Activated CD4-positive, alpha-beta T cell treated with anti-CD3 and anti-CD28 coated beads, Interleukin-2, amount 10 ng/mL, durations not matched to agents 24 days and 14 days (primary cell): ENCODE results near the gene DDN. TPM values are rescaled to one million over a fixed set of nuclear protein-coding genes. Genes with fewer than 3 reads are reported as not detected.

Experiments
- DNase-seq: peaks from one replicate; pipeline ENCODE4 v3.0.0; 2022
- H3K27ac Mint-ChIP-seq: one replicate; pipeline ENCODE4 v1.8.0; 2022; ENCODE audit warnings: mild to moderate bottlenecking, mixed read lengths
- H3K27me3 Mint-ChIP-seq: one replicate; pipeline ENCODE4 v1.8.0; 2022; ENCODE audit warnings: mixed read lengths
- H3K36me3 Mint-ChIP-seq: one replicate; pipeline ENCODE4 v1.8.0; 2022; ENCODE audit warnings: low read depth, mild to moderate bottlenecking, mixed read lengths
- H3K4me1 Mint-ChIP-seq: one replicate; pipeline ENCODE4 v1.8.0; 2021; ENCODE audit warnings: mixed read lengths
- H3K4me3 Mint-ChIP-seq: one replicate; pipeline ENCODE4 v1.8.0; 2022; ENCODE audit warnings: mild to moderate bottlenecking, moderate library complexity, mixed read lengths
- H3K9me3 Mint-ChIP-seq: one replicate; pipeline ENCODE4 v1.8.0; 2021; ENCODE audit warnings: mixed read lengths
- intact Hi-C: fragments of 100-400 bp; cut with micrococcal nuclease; formaldehyde crosslinking; loops from one replicate; pipeline ENCODE4 v1.15.1; 2023
- total RNA-seq: library from RNA; stranded (reverse); gene quantifications from 2 replicates; pipeline ENCODE4 v1.2.3, GENCODE V29; 2022

The DDN gene
- total RNA-seq, 1 donor from 2014 or later: 1.4 TPM

DNA sequence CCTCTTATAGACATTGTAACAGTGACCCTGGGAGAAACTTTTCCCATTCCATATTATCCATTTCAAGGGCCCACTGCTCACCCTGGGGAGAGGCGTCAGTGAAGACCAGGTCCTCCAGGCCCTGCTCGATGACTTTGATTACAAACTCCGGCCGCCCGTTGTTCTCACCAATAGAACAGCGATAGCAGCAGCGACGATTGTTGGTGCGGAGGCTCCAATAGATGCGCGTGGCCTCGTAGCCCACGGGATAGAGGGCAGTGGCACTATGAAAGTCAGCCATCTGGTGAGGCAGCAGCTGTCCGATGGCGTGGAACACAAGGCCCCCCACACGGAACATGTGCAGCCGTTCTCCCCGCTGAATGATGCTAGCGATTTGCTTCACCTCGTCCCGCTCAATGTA lies 26.9 kb upstream of the DDN start:
- no peak for DNase-seq
- intact Hi-C loops: no loop called here
- Mint-ChIP-seq H3K27ac (no peak overlapping the region), H3K36me3 (peaks cover 72% of the 10 kb centered on the region), H3K4me1 (no peaks in the 10 kb centered on the region), H3K9me3 (no peaks in the 10 kb centered on the region), H3K4me3 (no peak overlapping the region), H3K27me3 (no peaks in the 10 kb centered on the region)

DNA sequence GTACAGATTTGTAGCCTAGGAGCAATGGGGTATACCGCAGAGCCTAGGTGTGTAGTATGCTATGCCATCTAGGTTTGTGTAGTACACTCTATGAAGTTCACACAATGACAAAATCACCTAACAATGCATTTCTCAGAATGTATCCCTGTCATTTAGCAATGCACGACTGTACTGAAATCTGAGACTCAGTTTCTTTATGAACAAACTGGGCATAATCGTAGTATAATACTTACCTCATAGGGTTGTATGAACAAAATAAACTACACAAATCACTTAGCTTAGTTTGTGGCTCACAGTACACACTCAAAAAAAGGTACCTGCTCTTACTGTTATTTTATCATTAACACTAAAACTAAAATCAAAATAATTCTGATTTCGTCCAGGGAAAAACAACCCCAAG lies 26.3 kb upstream of the DDN start:
- Mint-ChIP-seq H3K27me3 (no peaks in the 10 kb centered on the region), H3K4me1 (no peaks in the 10 kb centered on the region), H3K27ac (no peak overlapping the region), H3K9me3 (no peaks in the 10 kb centered on the region), H3K4me3 (no peak overlapping the region), H3K36me3 (peaks cover 74% of the 10 kb centered on the region)
- intact Hi-C loops: no loop called here
- DNase-seq: no peak

DNA sequence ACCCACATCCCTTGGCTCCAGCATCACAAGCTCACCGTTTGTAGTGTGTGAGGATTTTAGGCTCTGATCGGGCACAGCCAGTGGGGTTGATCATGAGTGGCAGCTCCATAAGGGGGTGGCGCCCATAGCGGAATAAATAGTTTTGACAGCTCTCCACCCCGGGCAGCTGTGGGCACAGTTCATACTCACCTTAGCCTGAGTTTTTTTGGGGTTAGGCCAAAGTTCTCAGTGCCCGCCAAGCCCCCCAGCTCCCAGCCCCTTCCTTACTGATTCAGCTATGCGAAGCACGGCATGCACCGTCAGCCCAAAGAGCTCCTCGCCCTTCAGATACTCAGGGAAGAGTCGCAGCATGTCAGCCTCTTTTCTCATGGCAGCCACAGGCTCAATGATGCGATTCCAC lies 25.4 kb upstream of the DDN start:
- H3K27me3 Mint-ChIP-seq: no peaks in the 10 kb centered on the region
- no peak overlapping the region for H3K27ac Mint-ChIP-seq
- peaks cover 5% of the 10 kb centered on the region for H3K4me1 Mint-ChIP-seq
- no peak overlapping the region for H3K4me3 Mint-ChIP-seq
- intact Hi-C loops: no loop called here
- no peaks in the 10 kb centered on the region for H3K9me3 Mint-ChIP-seq
- no peak for DNase-seq
- H3K36me3 Mint-ChIP-seq: peaks cover 74% of the 10 kb centered on the region

DNA sequence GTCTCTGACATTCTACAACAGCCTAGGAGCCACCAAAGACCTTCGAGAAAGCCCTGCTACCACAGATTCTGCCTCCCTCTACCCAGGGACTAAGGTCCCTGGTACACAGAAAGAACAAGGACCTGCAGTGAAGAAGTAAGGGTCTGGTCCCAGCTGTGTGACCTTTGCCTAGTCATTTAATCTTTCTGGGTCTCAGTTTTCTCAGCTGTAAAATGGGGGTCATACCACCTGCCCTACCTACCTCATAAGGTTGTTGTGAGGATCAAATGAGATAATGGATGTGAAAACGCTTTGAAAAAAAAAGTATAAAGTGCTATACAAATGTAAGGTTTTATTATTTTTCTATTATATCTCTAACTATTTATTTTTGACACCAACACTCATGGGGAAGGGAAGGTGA lies 24.6 kb upstream of the DDN start:
- intact Hi-C loops: no loop called here
- Mint-ChIP-seq H3K4me3 (no peak overlapping the region), H3K27me3 (no peaks in the 10 kb centered on the region), H3K4me1 (peaks cover 10% of the 10 kb centered on the region), H3K36me3 (peaks cover 73% of the 10 kb centered on the region), H3K9me3 (no peaks in the 10 kb centered on the region), H3K27ac (no peak overlapping the region)
- DNase-seq: no peak

DNA sequence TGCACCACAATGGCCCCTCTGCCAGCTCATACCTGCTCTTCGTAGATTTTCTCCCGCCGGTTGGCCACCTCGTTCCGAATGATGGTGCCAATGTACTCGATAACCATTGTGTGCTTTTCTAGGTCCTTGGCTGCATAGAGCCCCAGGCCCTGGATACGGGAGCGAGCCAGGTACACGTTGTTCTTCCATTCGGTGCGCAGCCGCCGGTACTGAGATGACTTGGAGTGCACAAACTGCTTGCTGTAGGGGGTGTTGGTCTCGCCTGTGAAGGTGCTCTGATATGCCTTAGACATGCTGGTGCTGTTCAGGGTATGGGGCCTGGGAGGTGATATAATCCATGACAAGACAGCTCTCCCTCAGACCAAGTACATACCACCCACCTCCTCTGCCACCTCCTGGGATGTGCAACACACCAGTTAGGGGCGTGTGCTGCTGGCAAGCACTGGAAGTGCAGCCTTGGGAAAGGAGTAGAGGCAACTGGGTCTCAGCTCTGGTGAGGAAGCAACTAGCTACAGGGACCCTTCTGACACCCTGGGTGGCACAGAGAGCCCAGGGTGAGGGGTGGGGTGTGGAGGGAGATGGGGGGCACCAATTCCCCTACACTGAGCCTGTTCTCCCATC lies 23.5 kb upstream of the DDN start:
- H3K27me3 Mint-ChIP-seq: no peaks in the 10 kb centered on the region
- intact Hi-C loops: no loop called here
- no peaks in the 10 kb centered on the region for H3K9me3 Mint-ChIP-seq
- DNase-seq: no peak
- H3K4me3 Mint-ChIP-seq: no peak overlapping the region
- peaks cover 14% of the 10 kb centered on the region for H3K4me1 Mint-ChIP-seq
- H3K36me3 Mint-ChIP-seq: peaks cover 67% of the 10 kb centered on the region
- H3K27ac Mint-ChIP-seq: peak overlapping the region; percentile 72

DNA sequence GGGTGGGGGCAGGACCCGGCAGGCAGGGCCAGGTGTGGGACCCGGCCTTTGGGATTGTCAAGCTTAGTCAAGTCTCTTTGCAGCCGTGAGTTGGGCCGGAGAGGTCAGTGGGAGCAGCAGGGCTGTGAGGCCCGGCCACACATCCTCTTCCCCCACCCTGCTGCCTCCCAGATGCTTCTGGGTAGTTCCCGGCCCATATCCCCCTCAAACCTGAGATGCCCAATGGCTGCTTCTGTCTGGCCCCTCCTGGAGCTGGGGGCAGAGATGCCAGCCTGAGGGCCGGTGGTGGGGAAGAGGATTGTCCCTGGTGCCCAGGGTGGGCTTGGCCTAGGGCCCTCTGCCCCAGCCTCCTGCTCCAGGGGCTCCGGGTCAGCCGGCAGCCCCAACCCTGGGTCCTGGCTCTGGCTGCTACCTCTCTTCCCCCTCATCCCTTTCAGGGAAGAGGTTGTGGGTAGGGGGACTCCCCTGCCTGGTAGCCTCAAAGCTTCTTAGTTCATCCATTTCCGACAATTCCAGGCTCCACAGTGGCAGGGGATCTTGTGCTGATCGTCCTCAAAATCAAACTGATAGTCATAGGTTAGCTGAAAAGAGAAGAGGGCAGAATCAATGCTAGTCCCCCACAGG lies 22.2 kb upstream of the DDN start:
- intact Hi-C loops: no loop called here
- H3K27ac Mint-ChIP-seq: no peak overlapping the region

DNA sequence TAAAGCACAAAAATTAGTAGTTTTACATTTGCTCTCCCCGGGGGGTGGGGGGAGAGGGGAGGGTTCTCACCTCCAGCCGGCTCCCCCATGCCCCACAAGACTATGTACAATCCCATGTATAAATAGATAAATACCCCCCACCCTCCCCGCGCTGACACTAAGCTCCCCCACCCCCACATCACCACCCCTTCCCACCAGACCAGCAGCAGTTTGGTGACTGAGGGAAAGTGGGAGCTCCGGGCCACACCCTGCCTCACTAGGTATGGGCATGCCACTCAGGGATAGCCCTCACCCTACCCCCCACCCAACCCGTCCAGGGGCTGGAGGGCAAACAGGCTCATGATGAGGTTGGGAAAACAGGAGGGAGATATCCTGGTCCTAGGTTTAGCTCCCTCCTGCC lies 21.3 kb upstream of the DDN start:
- intact Hi-C loops: no loop called here
- H3K27me3 Mint-ChIP-seq: no peaks in the 10 kb centered on the region
- peaks cover 23% of the 10 kb centered on the region for H3K4me1 Mint-ChIP-seq
- H3K4me3 Mint-ChIP-seq: no peak overlapping the region
- no peak for DNase-seq
- no peak overlapping the region for H3K27ac Mint-ChIP-seq
- H3K9me3 Mint-ChIP-seq: no peaks in the 10 kb centered on the region
- H3K36me3 Mint-ChIP-seq: peaks cover 53% of the 10 kb centered on the region

More for the DNA sequence above, 22.2 kb upstream of the DDN start:
- no peaks in the 10 kb centered on the region for H3K27me3 Mint-ChIP-seq
- no peaks in the 10 kb centered on the region for H3K9me3 Mint-ChIP-seq
- no peak overlapping the region for H3K4me3 Mint-ChIP-seq
- H3K36me3 Mint-ChIP-seq: peaks cover 59% of the 10 kb centered on the region
- H3K4me1 Mint-ChIP-seq: peaks cover 21% of the 10 kb centered on the region
- no peak for DNase-seq

DNA sequence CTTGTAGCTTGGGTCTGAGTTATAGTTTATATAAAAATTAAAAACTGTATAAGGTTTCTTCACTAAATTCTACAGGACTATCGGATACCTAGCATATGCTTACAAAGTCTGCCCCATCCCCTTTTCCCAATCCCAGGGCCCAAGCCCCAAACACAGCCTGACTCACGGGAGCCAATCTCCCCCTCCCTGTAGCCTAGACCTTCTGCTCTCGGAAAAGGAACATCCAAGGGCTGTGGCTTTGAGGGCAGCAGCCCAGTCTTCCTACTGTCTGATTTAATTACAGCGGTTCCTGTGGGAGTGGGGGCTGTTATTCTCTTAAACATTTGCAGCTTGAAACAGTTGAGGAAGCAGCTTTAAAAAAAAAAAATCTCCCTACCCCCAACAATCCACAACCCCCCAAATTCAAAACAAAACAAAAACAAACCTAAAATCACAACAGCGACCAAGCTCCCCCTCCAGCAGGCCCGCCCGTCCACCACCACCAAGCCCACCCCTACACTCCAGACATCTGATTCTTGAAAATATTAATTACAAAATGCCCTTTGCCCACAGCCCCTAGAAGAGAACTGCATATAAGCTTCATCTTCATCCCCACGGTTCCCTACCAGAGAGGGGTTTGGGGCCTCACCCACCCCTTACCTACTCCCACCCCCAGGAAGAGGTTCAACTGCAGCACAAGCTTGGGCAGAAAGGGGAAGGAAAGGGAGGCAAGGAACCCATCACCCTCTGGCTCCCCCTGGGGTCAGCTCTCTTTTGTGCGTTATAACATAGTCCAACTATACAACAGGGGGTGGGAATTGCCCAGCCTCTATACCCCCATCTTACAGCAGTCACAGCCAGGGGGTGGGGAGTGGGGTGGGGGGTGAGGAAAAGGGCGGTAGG lies 20.5 kb upstream of the DDN start:
- Mint-ChIP-seq H3K36me3 (peaks cover 51% of the 10 kb centered on the region), H3K27ac (peak overlapping the region; percentile 85), H3K4me3 (peak overlapping the region; percentile 90), H3K9me3 (no peaks in the 10 kb centered on the region), H3K27me3 (no peaks in the 10 kb centered on the region), H3K4me1 (peaks cover 25% of the 10 kb centered on the region)
- DNase-seq: peak; percentile 82
- intact Hi-C loops: no loop called here

DNA sequence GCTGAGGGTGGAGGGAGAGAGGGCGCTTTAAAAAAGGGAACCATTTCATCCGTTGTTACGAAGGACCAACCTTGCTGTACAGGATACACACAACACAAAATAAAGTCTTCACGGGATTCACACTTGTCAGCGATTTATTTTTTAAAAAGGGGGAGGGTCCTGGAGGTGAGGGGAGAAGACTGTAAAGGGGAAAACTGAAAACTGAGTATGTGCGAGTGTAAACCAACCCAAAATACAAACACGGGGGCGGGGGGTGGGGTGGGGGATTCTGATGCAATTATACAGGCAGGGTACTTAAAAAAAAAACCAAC lies 19.9 kb upstream of the DDN start:
- Mint-ChIP-seq H3K36me3 (peaks cover 45% of the 10 kb centered on the region), H3K9me3 (no peaks in the 10 kb centered on the region), H3K4me1 (peaks cover 25% of the 10 kb centered on the region), H3K4me3 (peak overlapping the region; percentile 90), H3K27me3 (no peaks in the 10 kb centered on the region), H3K27ac (peak overlapping the region; percentile 91)
- DNase-seq: no peak
- intact Hi-C loops: no loop called here

DNA sequence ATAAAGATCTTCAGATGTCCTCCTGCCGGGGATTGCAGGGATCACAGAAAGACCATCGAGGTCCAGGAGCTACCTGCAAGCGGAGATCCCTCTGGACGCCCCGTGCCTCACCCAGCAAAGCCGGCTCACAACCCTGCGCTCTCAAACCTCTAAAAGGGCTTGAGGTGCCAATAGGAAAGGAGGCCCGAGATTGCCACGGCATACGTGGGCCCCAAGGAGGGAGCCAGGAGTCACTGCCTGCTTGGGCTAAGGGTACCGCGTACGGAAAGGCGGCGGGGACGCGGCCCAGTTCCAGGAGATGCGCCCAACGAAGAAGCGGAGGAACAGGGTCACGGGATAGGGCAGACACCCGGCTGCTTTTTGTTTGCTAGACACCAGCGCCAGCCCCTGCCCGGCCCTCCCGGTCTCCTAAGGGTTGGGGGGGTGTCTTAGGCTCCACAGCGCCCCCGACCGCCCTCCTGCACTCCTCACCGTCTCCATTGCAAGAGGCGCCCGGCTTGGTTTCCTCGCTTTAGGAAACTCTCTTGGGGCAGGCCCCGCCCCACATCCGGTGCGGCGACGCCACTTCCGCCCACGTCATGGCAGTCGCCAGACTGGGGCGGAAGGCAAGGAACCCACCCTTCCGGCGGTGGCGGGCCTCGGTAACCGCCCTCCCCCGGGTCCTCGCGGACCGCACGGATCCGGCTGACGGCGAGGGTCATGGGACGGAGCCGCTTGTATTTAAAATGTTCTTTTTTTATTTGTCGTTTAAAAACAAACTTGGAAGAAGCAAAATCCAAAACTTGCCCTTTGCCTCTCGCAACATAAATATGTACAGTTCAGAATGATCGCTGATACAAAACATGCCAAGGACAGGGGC lies 19.3 kb upstream of the DDN start, which contains the start of gene PRKAG1:
PRKAG1 (minus strand) TSS at position 516 of the 859 bp plus-strand sequence; CDS start at position 480, 36 bp downstream.
- H3K4me3 Mint-ChIP-seq: peak within 1 kb of the TSS; percentile 90
- H3K36me3 Mint-ChIP-seq: peaks cover 45% of the 10 kb centered on the region
- H3K9me3 Mint-ChIP-seq: no peaks in the 10 kb centered on the region
- intact Hi-C loops: loop anchor here (1.0 kb wide), 3 partner anchors 19 to 113 kb away; partner anchors contain the start of genes DDN and TUBA1B
- H3K27me3 Mint-ChIP-seq: no peaks in the 10 kb centered on the region
- DNase-seq: peak; percentile 99
- H3K4me1 Mint-ChIP-seq: peaks cover 25% of the 10 kb centered on the region
- peak within 1 kb of the TSS; percentile 91 for H3K27ac Mint-ChIP-seq

DNA sequence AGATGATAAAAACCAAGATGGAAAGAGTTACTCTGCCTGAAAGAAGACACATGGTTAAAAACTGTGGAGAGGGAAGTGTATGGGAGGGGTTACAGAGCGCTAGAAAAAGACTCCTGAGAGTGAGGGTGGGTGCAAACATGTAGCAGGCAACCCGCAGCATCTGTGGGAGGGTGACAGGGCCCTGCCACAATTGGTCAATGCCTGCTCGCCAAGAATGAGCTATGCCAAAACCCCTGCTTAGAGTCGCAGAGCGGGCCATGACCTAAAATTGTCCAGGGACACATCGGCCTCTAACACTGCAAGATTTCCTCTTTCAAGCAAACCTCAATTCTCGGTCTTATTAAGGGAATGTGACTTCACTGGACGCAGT lies 18.7 kb upstream of the DDN start:
- H3K9me3 Mint-ChIP-seq: no peaks in the 10 kb centered on the region
- H3K4me1 Mint-ChIP-seq: peaks cover 25% of the 10 kb centered on the region
- intact Hi-C loops: loop anchor here (1.0 kb wide), 3 partner anchors 19 to 113 kb away; partner anchors contain the start of genes DDN and TUBA1B
- peak; percentile 79 for DNase-seq
- peaks cover 41% of the 10 kb centered on the region for H3K36me3 Mint-ChIP-seq
- H3K4me3 Mint-ChIP-seq: peak overlapping the region; percentile 90
- peak overlapping the region; percentile 91 for H3K27ac Mint-ChIP-seq
- H3K27me3 Mint-ChIP-seq: no peaks in the 10 kb centered on the region

DNA sequence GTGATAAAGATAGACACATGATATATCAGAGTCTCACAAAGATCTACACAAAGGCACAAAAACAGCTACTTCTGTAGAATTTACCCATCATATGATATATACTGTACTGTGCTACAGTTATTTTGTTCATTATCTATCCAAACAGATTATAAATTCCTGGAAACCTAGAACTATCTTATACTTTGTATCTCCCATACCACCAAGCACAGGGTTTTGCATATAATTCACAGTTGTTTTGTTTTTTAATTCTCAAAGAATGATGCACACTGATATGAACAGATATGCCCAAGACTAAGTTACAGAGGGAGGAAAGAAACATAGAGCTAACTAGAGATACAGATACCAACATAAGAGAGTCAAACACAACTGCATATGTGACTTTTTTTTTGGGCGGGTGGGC lies 16.0 kb upstream of the DDN start:
- H3K27me3 Mint-ChIP-seq: no peaks in the 10 kb centered on the region
- H3K27ac Mint-ChIP-seq: no peak overlapping the region
- H3K9me3 Mint-ChIP-seq: no peaks in the 10 kb centered on the region
- no peak overlapping the region for H3K4me3 Mint-ChIP-seq
- peaks cover 33% of the 10 kb centered on the region for H3K36me3 Mint-ChIP-seq
- H3K4me1 Mint-ChIP-seq: peaks cover 25% of the 10 kb centered on the region
- intact Hi-C loops: no loop called here
- DNase-seq: no peak

DNA sequence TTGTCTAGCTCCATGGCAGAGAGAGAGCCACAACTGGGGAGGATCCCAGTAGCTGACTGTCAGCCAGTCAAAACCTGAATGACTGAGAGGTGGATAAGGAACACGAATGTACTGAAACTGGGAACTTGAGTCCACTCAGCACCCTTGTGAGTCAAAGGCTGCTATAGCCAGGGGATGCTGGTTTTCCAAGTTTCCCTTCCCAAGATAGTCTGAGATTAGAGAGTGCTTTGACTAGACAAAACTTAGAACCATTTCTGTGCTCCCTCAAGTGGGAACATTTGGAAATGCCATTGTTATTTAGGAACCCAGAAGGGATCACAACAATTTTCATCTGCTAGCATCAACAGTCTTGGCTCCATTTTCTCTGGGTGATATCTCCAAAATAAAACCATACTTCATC lies 15.4 kb upstream of the DDN start:
- no peak overlapping the region for H3K4me3 Mint-ChIP-seq
- intact Hi-C loops: no loop called here
- DNase-seq: no peak
- no peaks in the 10 kb centered on the region for H3K9me3 Mint-ChIP-seq
- H3K27me3 Mint-ChIP-seq: no peaks in the 10 kb centered on the region
- peaks cover 21% of the 10 kb centered on the region for H3K4me1 Mint-ChIP-seq
- H3K27ac Mint-ChIP-seq: no peak overlapping the region
- peaks cover 31% of the 10 kb centered on the region for H3K36me3 Mint-ChIP-seq
